Fibroblast of the conjunctiva (primary cell): ENCODE measurements around the gene FGFBP3.

Experiments
- DNase-seq: peaks from one replicate; pipeline ENCODE4 v3.0.0-alpha.2; 2010; ENCODE audit warnings: low read depth

The FGFBP3 gene

DNA sequence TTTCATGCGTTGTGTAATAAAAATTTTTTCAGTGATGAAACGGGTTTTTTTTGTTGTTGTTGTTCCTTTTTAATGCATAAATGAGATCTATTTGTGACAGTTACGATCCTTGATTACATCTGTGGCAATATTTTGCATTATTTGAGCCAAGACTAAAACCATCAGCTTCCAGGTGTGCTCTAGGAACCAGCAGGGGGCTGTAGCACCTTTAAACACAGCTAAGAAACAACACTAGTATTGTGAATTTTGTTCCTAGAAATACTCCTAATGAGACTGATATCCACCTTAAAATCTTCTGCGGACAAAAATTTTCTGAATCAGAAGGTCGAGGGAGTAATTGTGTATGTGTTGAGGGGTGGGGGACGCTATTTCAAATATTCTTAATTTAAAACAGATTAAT is 52.6 kb downstream of the FGFBP3 start:
- DNase-seq: no peak
